Ovary (tissue), 9 donors: Measurements from ENCODE around the gene RNF40. TPM values are rescaled to one million over a fixed set of nuclear protein-coding genes. Genes with fewer than 3 reads are reported as not detected.
A peak's percentile ranks its signal among the peaks of the same experiment; 100 is the strongest.

Source experiments
- DNase-seq, 5 donors: peaks; one replicate each; pipeline ENCODE4 v3.0.0-alpha.2; 2019 to 2020
- H3K27ac ChIP-seq, 2 donors: fragments of 200-600 bp; one replicate each; pipeline versions ENCODE4 v1.5.1 to v1.8.0; 2019 to 2022
- H3K27me3 ChIP-seq: fragments of 200-600 bp; one replicate; pipeline ENCODE4 v1.8.0; 2022
- H3K36me3 ChIP-seq: fragments of 200-600 bp; sonication (generic); one replicate; pipeline ENCODE4 v1.5.1; 2019
- H3K4me1 ChIP-seq: one replicate; pipeline ENCODE4 v1.8.1; 2013; ENCODE audit warnings: mild to moderate bottlenecking, moderate library complexity; ENCODE audit not compliant: insufficient read depth
- H3K4me3 ChIP-seq: fragments of 200-600 bp; sonication (generic); one replicate; pipeline ENCODE4 v1.5.1; 2017
- H3K9me3 ChIP-seq, 2 donors: fragments of 200-600 bp in 1 of 2; sonication (generic) in 1 of 2; one replicate each; pipeline versions ENCODE4 v1.5.1 to v1.8.1; 2013 to 2019; ENCODE audit warnings: mild to moderate bottlenecking in 1 of 2, moderate library complexity in 1 of 2
- EP300 ChIP-seq: sonication (generic); formaldehyde crosslinking; IDR thresholded peaks from one replicate; pipeline ENCODE4 v1.6.1; 2017; ENCODE audit warnings: antibody characterized with exemption
- POLR2A ChIP-seq: fragments of 450-650 bp; IDR thresholded peaks from one replicate; pipeline ENCODE4 v1.6.1; 2017; ENCODE audit warnings: antibody characterized with exemption, mild to moderate bottlenecking, moderate library complexity
- WGBS, 3 donors: extraction: QIAGEN DNeasy Blood & Tissue Kit in 1 of 3; methylation state at CpG; one replicate each; pipeline versions ENCODE4 v1.1.5 to v1.1.7; 2013 to 2017; 5-methylcytosine and 5-hydroxymethylcytosine counted together
- intact Hi-C, 4 donors: fragments of 100-400 bp; cut with DNase I; formaldehyde crosslinking; loops; one replicate each; pipeline versions ENCODE4 v1.11.0 to v1.15.1; 2022 to 2023
- polyA plus RNA-seq, 2 donors: library from polyadenylated mRNA; stranded (reverse); fragments of 200-250 nt in 1 of 2; fragments of 350-450 nt in 1 of 2; fragmentation: Illumina TruSeq in 1 of 2; extraction: RNeasy Lipid Tissue Mini Kit (QIAGEN cat#74804) in 1 of 2; gene quantifications; one replicate each; pipeline ENCODE4 v1.2.3, GENCODE V29; 2013 to 2014
- total RNA-seq, 7 donors: library from RNA; depleted of rRNA in 2 of 7; stranded (reverse); fragments of >200 nt in 2 of 7; fragmentation: NEBNext Ultra II Directional in 3 of 7; extraction: Animal tissue kit (Norgen Biotek cat#: 25700) in 3 of 7; gene quantifications; one replicate each; pipeline versions ENCODE4 v1.1.0 to v1.2.4, GENCODE V29; 2016 to 2023
- TF ChIP-seq, protein P1 (sequence below), 3 donors: fragments of 450-650 bp in 2 of 3; fragments of 200-600 bp in 1 of 3; IDR thresholded peaks; one replicate each; pipeline versions ENCODE4 v1.5.1 to v1.8.0; 2016 to 2022; ENCODE audit warnings: antibody characterized with exemption in 3 of 3, mild to moderate bottlenecking in 1 of 3
- donor health status: DM: no; HTN: no; CAD: no; lungs with moderate emphysema.
- donor health status: DM: no; HTN: no; CAD: no.
- donor health status: Bipolar disorder and iron deficiency.
- donor health status: DM: yes; HTN: yes; CAD: no.
- donor health status: DM: no; HTN: no; CAD: no.
- donor health status: DM: yes; HTN: yes; CAD: no.

The RNF40 gene
- total and polyA plus RNA-seq, 9 donors, result 67.2 to 143 (median 94.3) TPM

DNA sequence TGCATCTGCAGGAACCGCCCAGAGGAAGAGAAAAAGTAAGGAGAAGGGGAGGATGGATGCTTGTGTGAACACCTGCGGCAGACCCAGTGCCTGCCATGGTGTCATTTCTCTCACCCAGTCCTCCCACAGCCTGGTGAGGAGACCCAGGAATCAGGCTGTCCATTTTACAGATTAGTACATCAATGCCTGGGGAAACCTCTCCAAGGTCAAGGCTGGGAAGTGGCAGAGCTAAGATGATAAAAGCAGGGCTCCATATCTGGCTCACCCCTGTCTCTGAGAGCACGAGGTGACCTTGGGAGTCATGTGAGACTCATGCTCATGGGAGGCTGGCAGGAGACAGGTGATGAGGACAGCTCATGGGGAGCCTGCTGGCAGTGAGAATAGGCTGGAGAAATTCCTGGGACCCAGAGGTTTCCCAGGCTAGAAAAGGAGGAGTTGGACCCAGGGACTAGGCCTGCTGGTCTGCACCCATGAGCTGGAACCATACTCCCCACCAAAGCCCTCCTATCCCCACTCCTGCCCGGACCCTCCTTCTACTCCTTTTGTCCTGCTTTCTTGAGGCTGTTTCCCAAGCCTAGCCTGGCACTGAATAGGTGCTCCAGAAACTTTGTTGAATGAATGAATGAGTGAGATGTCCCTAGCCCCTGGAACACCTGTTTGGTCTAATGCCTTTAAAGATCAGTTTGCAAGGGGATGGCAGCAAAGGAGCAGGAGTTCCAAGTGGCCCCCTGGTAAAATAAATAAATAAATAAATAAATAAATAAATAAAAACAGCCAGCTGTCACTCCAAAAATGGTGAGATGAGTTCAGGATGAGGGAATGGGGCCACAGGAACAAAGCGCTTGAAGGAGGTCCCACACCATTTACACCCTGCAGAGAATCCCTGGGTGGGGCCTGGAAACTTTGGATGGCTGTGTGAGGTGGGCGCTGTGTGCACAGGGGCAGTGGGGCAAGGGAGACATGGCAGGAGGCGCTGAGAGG lies 23.3 kb downstream of the RNF40 start:
- Histone ChIP-seq H3K4me3 (no peak overlapping the region), H3K9me3 (no peaks in the 10 kb centered on the region), H3K4me1 (peaks cover 7% of the 10 kb centered on the region), H3K36me3 (no peaks in the 10 kb centered on the region), H3K27me3 (no peaks in the 10 kb centered on the region), H3K27ac (peak overlapping the region in 1 of 2 donors; percentile 87)
- intact Hi-C loops, result loop anchor here in 1 of 4 donors (2.0 to 10.0 kb wide), 2 partner anchors 19 to 61 kb away; no protein-coding TSS in a partner anchor
- no peak for TF ChIP-seq EP300
- TF ChIP-seq, protein P1, sequence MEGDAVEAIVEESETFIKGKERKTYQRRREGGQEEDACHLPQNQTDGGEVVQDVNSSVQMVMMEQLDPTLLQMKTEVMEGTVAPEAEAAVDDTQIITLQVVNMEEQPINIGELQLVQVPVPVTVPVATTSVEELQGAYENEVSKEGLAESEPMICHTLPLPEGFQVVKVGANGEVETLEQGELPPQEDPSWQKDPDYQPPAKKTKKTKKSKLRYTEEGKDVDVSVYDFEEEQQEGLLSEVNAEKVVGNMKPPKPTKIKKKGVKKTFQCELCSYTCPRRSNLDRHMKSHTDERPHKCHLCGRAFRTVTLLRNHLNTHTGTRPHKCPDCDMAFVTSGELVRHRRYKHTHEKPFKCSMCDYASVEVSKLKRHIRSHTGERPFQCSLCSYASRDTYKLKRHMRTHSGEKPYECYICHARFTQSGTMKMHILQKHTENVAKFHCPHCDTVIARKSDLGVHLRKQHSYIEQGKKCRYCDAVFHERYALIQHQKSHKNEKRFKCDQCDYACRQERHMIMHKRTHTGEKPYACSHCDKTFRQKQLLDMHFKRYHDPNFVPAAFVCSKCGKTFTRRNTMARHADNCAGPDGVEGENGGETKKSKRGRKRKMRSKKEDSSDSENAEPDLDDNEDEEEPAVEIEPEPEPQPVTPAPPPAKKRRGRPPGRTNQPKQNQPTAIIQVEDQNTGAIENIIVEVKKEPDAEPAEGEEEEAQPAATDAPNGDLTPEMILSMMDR (IDR thresholded peaks at IDR 0.05), result no peak
- TF ChIP-seq POLR2A, result no peak
- 49 to 61% (median 51%) methylated on average over 7 of the region's 7 CpGs for WGBS, 3 donors
- DNase-seq, result no peak

DNA sequence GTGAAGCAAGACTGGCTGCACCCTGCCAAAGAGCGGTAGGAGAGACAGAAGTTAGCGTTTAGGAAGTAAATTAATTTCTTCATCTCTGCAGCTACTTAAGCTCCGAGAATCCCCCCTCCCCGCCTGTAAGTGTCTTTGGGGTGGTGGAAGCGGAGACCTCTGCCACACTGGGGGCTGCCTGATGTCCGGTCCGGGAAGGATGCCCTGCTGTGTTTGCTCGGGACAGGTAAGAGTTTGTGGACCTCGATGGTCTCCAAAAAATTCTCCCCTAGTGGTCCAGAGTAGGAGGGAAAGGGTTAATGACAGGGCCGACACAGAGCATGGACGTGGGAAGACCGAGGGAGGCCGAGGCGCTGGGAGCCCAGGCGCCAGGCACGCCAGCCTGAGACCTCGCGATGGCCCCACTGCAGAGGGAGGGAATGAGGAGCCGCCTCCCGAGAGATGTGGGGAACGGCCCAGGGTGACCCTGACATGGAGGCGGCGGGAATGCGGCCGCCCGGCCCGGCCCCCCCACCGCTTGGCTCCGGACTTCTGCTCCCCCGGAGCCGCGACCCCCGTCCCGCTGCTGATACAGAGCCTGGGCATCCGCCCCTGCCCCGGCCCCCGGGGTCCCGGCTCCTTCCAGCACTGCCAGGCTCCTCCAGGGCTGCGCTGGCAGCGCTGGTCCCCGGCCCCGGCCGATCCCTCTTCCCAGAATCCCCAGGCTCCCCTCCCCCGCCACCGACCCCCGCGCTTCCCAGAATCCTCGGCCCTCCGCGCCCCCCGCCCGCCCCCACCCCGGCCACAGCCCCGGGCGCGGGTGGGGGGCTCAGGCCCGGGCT lies 24.2 kb downstream of the RNF40 start:
- Histone ChIP-seq H3K27me3 (no peaks in the 10 kb centered on the region), H3K36me3 (no peaks in the 10 kb centered on the region), H3K9me3 (no peaks in the 10 kb centered on the region), H3K4me1 (peaks cover 7% of the 10 kb centered on the region), H3K27ac (peak overlapping the region; percentile 65 to 87), H3K4me3 (peak overlapping the region; percentile 91)
- DNase-seq, result peak in 4 of 5 donors; percentile 52 to 78 (median 64)
- TF ChIP-seq POLR2A (no peak), EP300 (no peak)
- TF ChIP-seq, protein P1 (IDR thresholded peaks at IDR 0.05), result no peak
- intact Hi-C loops, result loop anchor here in 1 of 4 donors (2.0 to 10.0 kb wide), 2 partner anchors 18 to 62 kb away; no protein-coding TSS in a partner anchor
- WGBS, 3 donors, result 2 to 4% (median 3%) methylated on average over 34 to 57 of the region's 57 CpGs

DNA sequence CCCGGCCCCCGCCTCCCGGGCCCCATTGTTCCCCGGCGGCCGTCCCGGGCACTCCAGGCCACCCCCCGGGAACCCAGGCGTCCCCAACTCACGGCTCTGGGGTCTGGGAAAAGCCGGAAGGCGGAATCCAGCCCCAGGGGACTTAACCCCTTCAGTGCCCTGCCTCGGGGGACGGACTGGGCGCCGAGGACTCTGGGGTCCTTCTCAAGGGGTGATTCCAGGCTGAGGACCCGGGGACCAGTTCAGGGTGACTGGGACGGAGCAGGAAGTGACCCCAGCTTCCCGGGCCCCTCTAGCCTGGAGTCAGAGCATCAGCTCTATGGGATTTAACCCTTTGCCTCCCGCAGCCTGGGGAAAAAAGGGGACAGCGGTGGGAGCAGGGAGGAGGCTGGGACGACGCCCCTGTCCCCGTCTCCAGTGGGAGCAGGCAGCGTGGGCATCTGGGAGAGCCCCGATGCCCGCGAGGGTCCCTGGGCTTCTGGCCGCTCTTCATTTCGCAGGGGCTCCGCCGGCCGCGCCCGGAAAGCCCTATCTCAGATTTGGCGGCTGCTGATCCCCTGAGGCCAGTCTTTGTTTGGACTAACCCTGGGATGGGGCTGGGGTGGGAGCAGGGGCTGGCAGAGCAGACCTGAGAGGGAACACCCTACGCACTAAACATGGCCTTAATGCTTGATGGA lies 25.0 kb downstream of the RNF40 start, which contains the start of gene ZNF629:
Gene ZNF629 (minus strand): TSS at position 270 of the 677 bp plus-strand sequence. CDS start 2,723 bp downstream, outside the sequence.
- Histone ChIP-seq H3K4me1 (peaks cover 7% of the 10 kb centered on the region), H3K4me3 (peak within 1 kb of the TSS; percentile 91), H3K27ac (peak within 1 kb of the TSS; percentile 65 to 87), H3K36me3 (no peaks in the 10 kb centered on the region), H3K9me3 (no peaks in the 10 kb centered on the region), H3K27me3 (no peaks in the 10 kb centered on the region)
- WGBS, 3 donors, result 0 to 2% (median 1%) methylated on average over 28 to 37 of the region's 37 CpGs
- TF ChIP-seq POLR2A (no peak), EP300 (no peak)
- TF ChIP-seq, protein P1 (IDR thresholded peaks at IDR 0.05), result no peak
- peak; percentile 74 to 82 (median 78) for DNase-seq
- intact Hi-C loops, result loop anchor here in 1 of 4 donors (2.0 to 10.0 kb wide), 2 partner anchors 18 to 62 kb away; no protein-coding TSS in a partner anchor
